HG02588 (cell line): Measurements from ENCODE around the gene SMIM43.
"Not testable (repeated sequence)": the region's sequence is repeated elsewhere in the genome, so short reads cannot be mapped to it uniquely, and the experiment has no call there.

Source experiments
- ATAC-seq: cut with Tn5 transposase; IDR thresholded peaks from one replicate; pipeline ENCODE4 v1.9.1; 2021; ENCODE audit warnings: mild to moderate bottlenecking, moderate library complexity; ENCODE audit not compliant: unreplicated experiment

SMIM43 gene

DNA sequence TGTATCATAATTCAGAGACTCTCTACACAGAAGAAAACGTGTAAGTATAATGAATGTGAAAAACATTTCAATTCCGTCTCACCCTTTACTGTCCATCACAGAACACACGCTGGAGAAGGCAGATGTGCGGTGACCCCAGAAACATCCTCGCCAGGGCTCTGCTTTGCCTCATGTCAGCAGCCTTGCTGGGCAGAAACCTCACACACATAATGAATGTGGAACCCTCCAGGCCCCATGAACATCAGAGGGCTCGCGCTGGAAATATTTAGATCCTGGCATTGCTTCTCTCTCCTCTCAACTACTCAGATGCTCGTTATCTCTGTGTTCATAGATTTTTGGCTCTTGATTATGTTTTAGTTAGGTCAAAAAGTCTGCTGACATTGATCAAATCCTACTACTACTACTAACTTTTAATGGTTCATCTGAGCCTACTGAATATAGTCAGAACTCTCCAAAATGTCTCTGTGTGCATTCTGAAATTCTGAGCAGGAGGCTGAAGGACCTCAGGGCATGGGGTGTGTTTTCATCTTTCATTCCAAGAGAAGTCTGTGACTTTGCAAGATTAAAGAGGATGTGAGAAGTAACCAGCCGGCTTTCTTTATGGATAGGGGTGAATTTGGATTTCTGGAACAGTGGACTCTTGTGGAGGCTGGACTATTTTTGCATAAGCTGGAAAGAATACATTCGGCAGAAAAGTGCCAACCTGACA lies 27.0 kb downstream of the SMIM43 start:
- ATAC-seq, result no peak

DNA sequence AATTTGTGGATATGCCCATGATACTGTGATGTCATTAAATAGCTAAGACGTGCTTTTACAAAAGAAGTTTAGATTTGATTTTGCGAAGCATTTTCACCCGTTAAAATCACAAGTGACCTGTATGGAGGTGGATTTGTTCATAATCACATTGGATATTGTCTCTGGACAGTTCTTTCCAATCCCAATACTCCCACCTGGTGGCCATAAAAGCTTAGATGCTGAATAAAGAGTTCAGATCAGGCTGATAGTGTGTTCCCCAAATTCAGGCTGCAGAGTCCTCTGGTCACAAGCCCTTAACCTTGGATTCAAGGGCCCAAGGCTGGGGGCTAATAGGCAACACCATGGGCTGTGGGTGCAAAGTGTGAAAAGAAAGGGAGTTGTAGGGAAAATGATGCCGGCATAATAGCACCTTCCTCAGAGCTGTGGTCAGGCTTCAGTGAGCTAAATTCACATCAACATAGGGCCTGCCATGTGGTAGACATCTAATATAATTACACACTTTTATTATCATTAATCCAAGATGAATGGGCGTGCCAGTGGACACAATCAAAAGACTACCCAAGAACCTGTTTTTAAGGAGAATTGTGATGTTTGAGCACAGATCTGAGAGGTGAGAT lies 28.1 kb downstream of the SMIM43 start:
- ATAC-seq, result no peak

DNA sequence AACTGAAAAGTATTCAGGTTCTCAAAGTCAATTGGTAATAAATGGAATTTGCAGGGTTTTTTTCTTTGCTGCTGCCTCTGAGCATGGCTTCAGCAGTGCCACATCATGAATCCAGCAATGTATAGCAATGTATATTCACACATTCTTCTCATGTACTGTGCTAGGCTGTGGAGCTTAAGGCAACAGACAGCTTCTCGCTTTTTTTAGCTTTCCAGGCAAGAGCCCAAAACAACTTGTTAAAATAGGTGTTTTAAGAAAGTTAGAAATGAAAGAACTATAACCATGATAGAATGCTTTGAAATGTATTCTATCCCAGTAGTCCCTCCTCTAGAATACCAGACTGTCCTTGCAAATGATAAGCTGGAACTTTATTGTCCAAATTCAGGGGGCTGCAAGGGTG lies 30.4 kb downstream of the SMIM43 start:
- no peak for ATAC-seq

DNA sequence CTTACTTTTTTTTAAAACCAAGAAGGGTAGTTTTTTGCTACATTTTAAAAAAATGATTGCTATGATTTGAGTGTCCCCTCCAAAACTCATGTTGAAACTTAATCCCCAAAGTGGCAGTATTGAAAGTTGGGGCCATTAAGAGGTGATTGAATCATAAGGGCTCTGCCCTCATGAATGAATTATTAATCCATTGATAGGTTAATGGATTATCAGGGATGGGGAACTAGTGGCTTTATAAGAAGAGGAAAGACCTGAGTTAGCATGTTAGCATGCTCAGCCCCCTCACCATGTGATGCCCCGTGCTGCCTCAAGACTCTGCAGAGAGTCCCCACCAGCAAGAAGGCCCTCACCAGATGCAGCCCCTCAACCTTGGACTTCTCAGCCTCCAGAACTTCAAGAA lies 31.0 kb downstream of the SMIM43 start:
- ATAC-seq, result no peak

DNA sequence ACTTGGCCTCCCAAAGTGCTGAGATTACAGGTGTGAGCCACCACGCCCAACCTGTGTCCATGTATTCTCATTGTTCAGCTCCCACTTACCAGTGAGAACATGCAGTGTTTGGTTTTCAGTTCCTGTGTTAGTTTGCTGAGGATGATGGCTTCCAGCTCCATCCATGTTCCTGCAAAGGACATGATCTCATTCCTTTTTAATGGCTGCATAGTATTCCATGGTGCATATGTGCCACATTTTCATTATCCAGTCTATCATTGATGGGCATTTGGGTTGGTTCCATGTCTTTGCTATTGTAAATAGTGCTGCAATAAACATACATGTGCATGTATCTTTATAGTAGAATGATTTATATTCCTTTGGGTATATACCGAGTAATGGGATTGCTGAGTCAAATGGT lies 35.2 kb downstream of the SMIM43 start:
- not testable (repeated sequence) for ATAC-seq

DNA sequence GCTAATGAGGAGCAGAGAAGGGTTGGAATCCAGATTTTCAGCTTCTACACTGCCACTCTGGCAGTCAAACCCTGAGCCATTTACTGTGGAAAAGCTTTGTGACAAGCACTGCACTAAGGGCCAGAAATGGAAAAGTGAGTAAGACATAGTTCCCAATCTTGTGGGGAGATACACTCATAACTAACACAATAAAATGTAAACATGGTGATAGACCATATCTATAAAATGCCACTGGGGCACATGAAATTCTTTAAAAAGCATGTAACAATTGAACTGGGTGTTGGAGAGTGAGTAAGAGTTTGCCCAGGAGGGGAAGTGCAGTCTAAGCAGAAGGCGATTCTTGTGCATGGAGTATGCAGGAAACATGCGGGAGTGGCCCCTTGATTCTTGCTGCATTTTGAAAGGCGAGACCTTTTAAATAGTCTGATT lies 36.2 kb downstream of the SMIM43 start:
- no peak for ATAC-seq

DNA sequence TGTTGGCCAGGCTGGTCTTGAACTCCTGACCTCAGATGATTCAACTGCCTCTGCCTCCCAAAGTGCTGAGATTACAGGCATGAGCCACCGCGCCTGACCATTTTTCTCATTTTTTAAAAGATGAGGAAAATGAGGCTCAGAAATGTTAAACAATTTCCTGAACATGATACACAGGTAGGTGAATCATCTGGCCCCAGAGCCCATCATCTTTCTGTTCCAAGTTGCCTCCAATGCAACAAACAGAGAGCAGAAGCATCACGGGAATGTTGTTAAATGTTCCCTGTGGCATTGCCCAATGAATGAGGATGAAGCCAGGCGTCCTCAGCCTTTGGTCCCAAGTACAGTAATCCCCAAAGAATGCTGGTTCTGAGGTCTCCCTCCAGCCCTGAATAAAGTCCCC lies 36.9 kb downstream of the SMIM43 start:
- ATAC-seq, result no peak

DNA sequence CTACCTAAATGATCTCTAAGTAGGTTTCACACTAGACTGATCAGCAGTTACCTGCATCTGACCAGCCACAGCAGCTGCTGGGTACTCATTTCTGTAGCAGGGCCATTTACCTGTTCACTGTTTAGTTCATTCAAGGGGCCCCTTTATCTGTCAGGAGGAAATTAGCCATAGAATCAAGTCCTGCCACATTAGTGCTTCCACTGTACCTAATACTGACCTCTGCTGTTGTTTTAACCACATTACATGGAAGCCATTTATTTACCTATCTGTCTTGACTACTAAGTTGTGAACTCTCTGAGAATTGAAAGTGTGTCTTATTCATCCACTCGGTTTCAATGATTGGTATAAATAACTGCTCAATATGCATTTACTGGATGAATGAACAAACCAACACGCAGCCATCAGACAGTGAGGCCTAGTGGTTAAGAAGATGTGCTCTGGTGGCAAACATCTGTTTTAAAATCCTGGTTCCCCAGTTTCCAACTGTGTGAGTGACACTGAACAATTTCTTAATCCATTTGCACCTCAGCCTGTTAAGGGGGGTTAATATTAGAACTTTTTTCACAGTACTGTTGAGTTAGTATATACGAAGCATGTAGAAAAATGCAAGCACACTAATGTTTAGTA lies 38.2 kb downstream of the SMIM43 start:
- peak; percentile 96 for ATAC-seq

DNA sequence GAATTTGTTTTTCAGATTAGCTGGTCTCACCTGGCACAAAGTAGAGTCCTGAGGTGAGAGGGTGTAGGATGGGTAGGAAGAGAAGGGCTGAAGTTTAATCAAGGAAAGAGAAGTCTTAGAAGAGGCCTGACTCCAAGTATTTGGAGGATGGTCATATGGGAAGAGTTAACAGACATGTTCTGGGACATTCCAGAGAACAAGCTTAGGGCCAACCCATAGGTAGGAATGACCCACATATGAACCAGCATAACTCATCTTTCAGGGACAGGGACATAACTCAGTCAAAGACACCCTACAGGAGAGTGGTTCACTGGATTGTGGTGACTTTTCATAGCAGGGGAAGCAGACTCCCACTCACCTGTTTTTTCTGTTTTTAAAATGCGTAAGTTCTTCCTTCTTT lies 40.3 kb downstream of the SMIM43 start:
- no peak for ATAC-seq

DNA sequence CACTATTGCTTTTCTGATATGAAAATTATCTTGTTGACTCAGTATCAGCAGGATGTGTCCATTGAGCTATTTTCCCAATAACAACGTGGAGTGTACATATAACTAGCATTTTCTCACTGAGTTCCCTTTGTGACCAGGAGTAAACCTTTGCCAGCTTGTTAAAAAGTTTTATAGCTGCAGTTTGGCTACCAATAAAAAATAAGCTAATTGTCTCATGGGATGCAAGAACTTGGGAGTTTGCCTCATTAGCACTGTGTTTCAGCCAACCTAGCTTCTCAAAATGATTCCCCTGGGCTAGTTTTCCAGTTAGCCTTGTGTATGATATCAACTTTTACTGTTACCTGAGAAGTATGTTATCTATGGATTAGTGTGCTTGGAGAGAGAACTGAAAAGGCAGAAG lies 43.3 kb downstream of the SMIM43 start:
- no peak for ATAC-seq

DNA sequence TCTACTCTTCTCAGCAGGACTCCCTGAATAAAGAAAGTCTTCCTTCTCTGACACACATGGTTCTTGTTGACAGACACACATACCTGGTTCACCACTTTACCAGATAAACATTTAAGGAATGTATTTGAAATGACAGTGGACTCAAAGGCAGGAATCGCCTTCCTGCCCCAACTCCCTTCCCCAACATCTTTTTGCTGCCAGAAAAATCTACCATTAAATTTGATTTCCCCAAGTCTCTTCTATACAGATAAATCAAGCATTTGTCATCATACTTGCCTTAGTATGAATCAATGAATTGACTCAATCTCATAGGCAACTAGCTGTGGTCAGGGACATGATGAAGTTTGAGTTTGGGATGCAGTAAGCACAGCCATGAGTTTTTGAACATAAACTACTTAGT lies 44.9 kb downstream of the SMIM43 start:
- ATAC-seq, result no peak

DNA sequence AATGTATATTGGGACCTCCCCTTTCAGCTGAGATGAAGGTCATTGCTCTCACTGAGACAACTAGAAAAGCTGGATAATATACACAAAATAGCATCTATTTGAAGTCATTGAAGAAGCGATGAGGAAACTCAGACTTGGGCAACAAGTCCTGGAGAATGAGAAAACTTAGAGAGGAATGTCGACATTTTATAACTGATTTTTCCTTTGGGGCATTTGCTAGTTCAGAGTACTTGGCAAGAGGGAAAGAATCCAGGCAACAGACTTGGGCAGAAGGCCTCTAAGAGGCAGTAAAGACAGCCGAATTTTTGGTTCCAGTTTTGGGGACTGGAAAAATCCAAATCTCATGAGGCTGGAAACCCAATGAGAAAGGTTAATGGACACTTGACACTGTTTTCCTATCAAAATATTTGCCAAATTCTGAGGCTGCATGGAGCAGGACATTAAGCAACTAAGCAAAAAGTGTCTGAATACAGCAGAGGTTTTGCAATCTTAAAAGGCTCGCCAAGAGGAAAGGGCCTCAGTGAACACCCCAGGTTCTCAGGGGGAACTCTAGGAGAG lies 47.2 kb downstream of the SMIM43 start:
- ATAC-seq, result no peak

DNA sequence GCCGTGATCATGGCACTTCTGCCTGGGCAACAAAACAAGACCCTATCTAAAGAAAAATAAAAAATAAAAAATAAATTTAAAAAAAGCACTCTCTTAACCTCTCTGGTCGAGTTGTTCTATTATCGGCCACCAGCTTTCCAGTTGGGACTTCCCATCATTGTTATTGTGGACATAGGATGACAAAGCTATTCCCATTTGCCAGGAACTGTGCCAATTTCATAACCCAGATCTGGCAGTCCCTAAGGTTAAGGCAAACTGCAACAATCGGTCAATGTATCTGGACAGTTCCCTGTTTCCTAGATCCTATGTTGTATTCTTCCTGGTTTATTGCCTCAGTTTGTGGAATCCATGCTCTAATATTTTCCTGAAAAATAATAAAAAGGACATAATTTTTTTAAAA lies 50.4 kb downstream of the SMIM43 start:
- no peak for ATAC-seq

DNA sequence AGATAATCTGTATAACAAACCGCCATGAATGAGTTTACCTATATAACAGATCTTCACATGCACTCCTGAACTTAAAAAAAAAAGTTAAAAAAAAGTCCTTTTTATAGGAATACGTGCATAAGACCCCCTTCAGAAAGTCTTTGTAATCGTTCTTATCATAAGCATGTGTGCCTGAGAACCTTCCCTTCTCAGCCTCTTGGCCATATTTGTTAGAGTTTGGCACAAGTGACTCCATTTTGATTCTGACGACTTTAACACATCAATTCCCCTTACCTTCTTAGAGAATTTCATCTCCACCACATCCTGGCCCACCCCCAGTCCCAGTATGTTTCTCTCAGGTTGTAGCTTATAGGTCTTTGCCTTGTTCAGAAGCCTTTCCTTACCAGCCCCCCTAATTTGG lies 52.2 kb downstream of the SMIM43 start:
- no peak for ATAC-seq

DNA sequence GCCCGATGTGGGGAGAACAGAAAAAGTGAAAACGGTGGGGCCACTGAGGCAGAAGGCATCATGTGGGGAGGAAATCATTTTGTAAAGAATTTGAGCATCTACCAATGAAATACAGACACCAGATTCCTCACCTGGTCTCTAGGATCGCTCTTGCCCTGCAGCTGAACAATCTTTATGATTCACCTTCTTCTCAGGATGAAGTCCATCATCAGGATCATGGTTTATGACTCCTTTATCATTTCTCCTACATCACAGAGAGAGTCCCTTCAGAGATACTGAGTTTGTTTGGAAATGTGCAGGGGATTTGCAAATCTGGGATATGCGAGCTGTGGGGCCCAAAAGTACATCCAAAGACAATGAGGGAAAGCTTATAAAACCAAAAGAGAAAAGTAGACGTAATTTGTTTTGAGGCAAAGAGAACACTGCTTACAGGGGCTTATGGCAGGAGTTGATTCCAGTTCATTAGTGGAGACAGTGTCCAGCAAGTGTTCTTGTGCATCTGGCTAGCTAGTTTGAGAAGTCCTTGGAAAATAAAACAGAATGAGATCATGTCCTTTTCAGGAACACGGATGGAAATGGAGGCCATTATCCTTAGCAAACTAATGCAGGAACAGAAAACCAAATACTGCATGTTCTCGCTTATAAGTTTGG lies 52.8 kb downstream of the SMIM43 start:
- no peak for ATAC-seq

DNA sequence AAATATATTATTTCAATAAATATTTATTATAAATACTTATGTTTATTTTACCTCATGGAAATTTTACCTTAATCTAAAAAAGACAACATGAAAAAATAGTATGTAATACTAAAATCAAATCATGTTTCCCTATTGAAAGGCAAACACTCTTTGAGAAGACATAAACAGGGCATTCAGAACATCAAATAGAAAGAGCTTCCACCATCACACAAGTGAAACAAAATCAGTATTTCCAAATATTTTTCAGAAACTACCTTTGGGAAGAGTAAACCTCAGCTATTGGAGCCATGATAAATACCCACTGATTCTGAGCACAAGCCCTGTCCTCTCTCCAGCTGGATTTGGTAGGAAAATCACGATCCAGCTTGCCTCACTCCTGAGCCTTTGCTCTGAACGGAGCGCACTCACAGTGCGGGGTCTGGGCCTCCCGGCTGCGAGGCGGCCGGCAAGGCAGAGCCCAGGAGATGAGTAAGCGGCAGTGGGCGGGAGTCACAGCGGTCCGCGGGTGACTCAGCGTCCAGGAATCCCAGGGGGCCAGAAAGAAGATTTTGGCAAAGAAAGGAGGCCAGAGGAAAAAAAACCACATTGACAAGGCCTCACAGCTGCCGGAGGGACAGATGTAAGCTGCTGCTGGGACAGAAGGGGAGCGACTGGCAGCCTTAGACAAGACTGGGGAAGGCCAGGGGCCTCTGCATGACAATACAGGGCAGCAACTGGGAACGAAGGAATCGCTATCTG lies 53.5 kb downstream of the SMIM43 start:
- peak; percentile 97 for ATAC-seq

DNA sequence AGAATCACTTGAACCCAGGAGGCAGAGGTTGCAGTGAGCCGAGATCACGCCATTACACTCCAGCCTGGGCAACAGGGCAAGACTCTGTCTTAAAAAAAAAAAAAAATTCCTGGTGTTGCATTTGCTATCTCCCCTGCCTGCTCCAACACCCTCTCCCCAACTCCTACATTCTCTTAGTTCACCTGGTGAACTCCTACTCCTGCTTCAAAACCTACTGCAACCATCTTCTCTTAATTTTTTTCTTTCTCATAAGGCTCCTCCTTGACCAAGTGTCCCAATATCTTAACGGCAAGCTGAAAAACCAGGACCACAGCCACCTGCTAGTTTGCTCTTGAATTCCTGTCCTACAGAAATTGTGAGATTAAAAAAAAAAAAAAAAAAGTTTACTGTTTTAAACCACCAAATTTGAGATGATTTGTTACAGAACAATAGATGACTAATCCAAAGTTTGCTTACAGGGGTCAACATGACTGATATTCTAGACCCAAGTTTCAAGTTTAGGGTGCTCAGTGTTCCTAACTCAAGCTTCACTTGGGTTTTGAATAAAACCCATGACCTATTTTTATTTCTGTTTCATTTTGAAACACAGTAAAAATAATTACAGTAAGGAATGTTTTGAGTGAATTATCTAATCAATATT lies 55.1 kb downstream of the SMIM43 start:
- ATAC-seq, result no peak
